K562 (cell line): Measurements from ENCODE around the gene C1QTNF5. TPM values are rescaled to one million over a fixed set of nuclear protein-coding genes. Genes with fewer than 3 reads are reported as not detected.

Experiments used
- ATAC-seq: fragments of 200-7000 bp; cut with Tn5 transposase; 3 replicates; pipeline ENCODE4 v1.9.1; 2020; ENCODE audit warnings: moderate library complexity
- BruUV-seq: library from RNA; stranded (reverse); fragments of 400-500 nt; replicated peaks from 2 replicates; lab custom pipeline; 2021; lab: Mats Ljungman, UMichigan
- CTCF ChIA-PET: fragments of 300-600 bp; formaldehyde crosslinking; extraction: SDS; loops from one replicate; lab custom pipeline; 2021; ENCODE audit warnings: low intra/inter-chr PET ratio; lab: Yijun Ruan, JAX
- POLR2A ChIA-PET: fragments of 300-600, 350-650 bp; sonication (Branson Sonifier 250); formaldehyde crosslinking; extraction: SDS; loops from one replicate; lab custom pipeline; 2021; ENCODE audit warnings: antibody characterized with exemption, inconsistent platforms; lab: Yijun Ruan, JAX
- DNase-seq, 4 experiments: peaks; one replicate each; pipeline versions ENCODE4 v3.0.0 to v3.0.0-alpha.2; 2011 to 2018; ENCODE audit warnings: low spot score in 3 of 4, mixed read lengths in 3 of 4; ENCODE audit errors: extremely low read depth in 1 of 4
- FAIRE-seq: peaks from 2 replicates; lab custom pipeline; 2011; peaks lifted over from hg19 to GRCh38; lab: Jason Lieb, UNC
- H2AFZ ChIP-seq: 2 replicates; pipeline ENCODE4 v1.6.0; 2011; ENCODE audit warnings: low read depth, low read length, control low read depth, inconsistent platforms
- H3K27ac ChIP-seq: fragments of 200-600 bp; 3 replicates; pipeline ENCODE4 v1.8.0; 2011; ENCODE audit warnings: low read depth, mild to moderate bottlenecking, control low read depth, inconsistent platforms, low read length, moderate library complexity, mixed read lengths; ENCODE audit errors: extremely low read depth
- H3K27me3 ChIP-seq, 2 experiments: fragments of 300-600 bp in 1 of 2; 2 replicates in 1 of 2; 3 replicates in 1 of 2; pipeline versions ENCODE4 v1.6.0 to v1.8.0; 2011; ENCODE audit warnings: inconsistent platforms in 2 of 2, low read length in 2 of 2, mild to moderate bottlenecking in 1 of 2, mixed read lengths in 1 of 2, moderate library complexity in 1 of 2; ENCODE audit not compliant: control insufficient read depth in 2 of 2, insufficient read depth in 2 of 2
- H3K36me3 ChIP-seq: fragments of 300-600 bp; 3 replicates; pipeline ENCODE4 v1.8.0; 2011; ENCODE audit warnings: mild to moderate bottlenecking, low read length, inconsistent platforms; ENCODE audit not compliant: control insufficient read depth, insufficient read depth
- H3K4me1 ChIP-seq, 2 experiments: fragments of 200-600 bp in 1 of 2; replicated peaks in 1 of 2; 2 replicates in 1 of 2; 3 replicates in 1 of 2; pipeline versions ENCODE4 v1.5.1 to v1.8.0; 2011; ENCODE audit warnings: inconsistent platforms in 2 of 2, low read length in 2 of 2, mild to moderate bottlenecking in 1 of 2, mixed read lengths in 1 of 2, moderate library complexity in 1 of 2; ENCODE audit not compliant: control insufficient read depth in 2 of 2, insufficient read depth in 2 of 2
- H3K4me2 ChIP-seq: 2 replicates; pipeline ENCODE4 v1.6.1; 2011; ENCODE audit warnings: low read length, control low read depth, inconsistent platforms, mixed read lengths; ENCODE audit not compliant: insufficient read depth
- H3K4me3 ChIP-seq: fragments of 200-600 bp; sonication (generic), shearing (Covaris generic); 2 replicates; pipeline ENCODE4 v1.5.1; 2016; ENCODE audit warnings: control low read depth, inconsistent platforms
- H3K79me2 ChIP-seq: fragments of 200-600 bp; 3 replicates; pipeline ENCODE4 v1.8.0; 2011; ENCODE audit warnings: low read length, inconsistent platforms; ENCODE audit not compliant: control insufficient read depth, insufficient read depth
- H3K9ac ChIP-seq, 2 experiments: 2 replicates each; pipeline versions ENCODE4 v1.6.0 to v1.6.1; 2011; ENCODE audit warnings: low read depth in 2 of 2, low read length in 2 of 2, control low read depth in 1 of 2, inconsistent platforms in 1 of 2, mild to moderate bottlenecking in 1 of 2, mixed read lengths in 1 of 2; ENCODE audit not compliant: insufficient read depth in 1 of 2
- H3K9me1 ChIP-seq: one replicate; pipeline ENCODE4 v1.6.0; 2011; ENCODE audit warnings: inconsistent platforms, mild to moderate bottlenecking, low read length, moderate library complexity; ENCODE audit not compliant: control insufficient read depth, insufficient read depth
- H3K9me3 ChIP-seq: replicated peaks from 2 replicates; pipeline ENCODE4 v1.5.1; 2011; ENCODE audit warnings: low read depth, low read length, inconsistent platforms; ENCODE audit not compliant: control insufficient read depth, insufficient read depth
- H4K20me1 ChIP-seq: replicated peaks from 2 replicates; pipeline ENCODE4 v1.6.1; 2011; ENCODE audit warnings: low read length, inconsistent platforms, mixed read lengths; ENCODE audit not compliant: control insufficient read depth, insufficient read depth
- CHD2 ChIP-seq: IDR thresholded peaks from 2 replicates; pipeline ENCODE4 v1.6.1; 2011; ENCODE audit warnings: low read depth, low read length
- DMBX1 ChIP-seq: fragments of 250-450 bp; sonication (Bioruptor Pico); IDR thresholded peaks from 2 replicates; pipeline ENCODE4 v1.8.0; 2022; ENCODE audit warnings: inconsistent platforms, mild to moderate bottlenecking, moderate library complexity, borderline replicate concordance
- KDM4B ChIP-seq, 2 experiments: fragments of 450-650 bp in 1 of 2; sonication (generic) in 1 of 2; IDR thresholded peaks; 2 replicates each; pipeline ENCODE4 v1.6.1; 2016 to 2017; ENCODE audit warnings: borderline replicate concordance in 2 of 2, antibody characterized with exemption in 1 of 2, low read depth in 1 of 2, mild to moderate bottlenecking in 1 of 2
- PYGO2 ChIP-seq: fragments of 450-650 bp; IDR thresholded peaks from 2 replicates; pipeline ENCODE4 v1.6.1; 2016; ENCODE audit warnings: mild to moderate bottlenecking, missing genetic modification characterization, moderate library complexity, missing compliant biosample characterization
- TBL1XR1 ChIP-seq, 2 experiments: IDR thresholded peaks; 2 replicates each; pipeline ENCODE4 v1.6.1; 2012; ENCODE audit warnings: improper control_type of control experiment in 2 of 2, low read length in 2 of 2, mild to moderate bottlenecking in 1 of 2
- WGBS: fragments of 100-300 bp; shearing (Covaris generic); methylation state at CpG from one replicate; pipeline ENCODE4 v1.1.6; 2016; ENCODE audit warnings: low coverage, mixed read lengths; ENCODE audit not compliant: insufficient coverage; ENCODE audit errors: missing lambda C conversion rate; 5-methylcytosine and 5-hydroxymethylcytosine counted together
- in situ Hi-C: fragments of 300-500 bp; cut with MboI; formaldehyde crosslinking; loops from 4 replicates; pipeline ENCODE4 v1.15.0; 2018; ENCODE audit warnings: inconsistent platforms, mixed read lengths
- intact Hi-C: fragments of 100-400 bp; cut with micrococcal nuclease; formaldehyde crosslinking; loops from 2 replicates; pipeline ENCODE4 v1.14.2; 2022
- polyA plus RNA-seq, 8 experiments: library from polyadenylated mRNA; depleted of rRNA in 4 of 8; stranded (reverse) in 5 of 8; unstranded in 3 of 8; fragments of >200 nt; fragmentation: Nextera tagmentation in 2 of 8; fragmentation: Illumina TruSeq in 1 of 8; extraction: Ambion mirVana in 2 of 8; extraction: Trizol in 1 of 8; gene quantifications; 2 replicates each; pipeline versions ENCODE4 v1.2.1 to v1.2.3, GENCODE V29; 2011 to 2014; ENCODE audit warnings: inconsistent platforms in 1 of 8, missing spikeins in 1 of 8
- total RNA-seq, 7 experiments: library from RNA; depleted of rRNA in 6 of 7; stranded (reverse); fragments of >200 nt in 6 of 7; fragmentation: Illumina TruSeq in 2 of 7; extraction: Trizol in 2 of 7; gene quantifications; 2 replicates each; pipeline versions ENCODE4 v1.2.1 to v1.2.3, GENCODE V29; 2011 to 2021; ENCODE audit warnings: low replicate concordance in 1 of 7
- TF ChIP-seq, protein P1 (sequence below): IDR thresholded peaks from 2 replicates; pipeline ENCODE4 v1.6.1; 2014; ENCODE audit warnings: antibody characterized with exemption
- TF ChIP-seq, protein P2 (sequence below): fragments of 450-650 bp; IDR thresholded peaks from 2 replicates; pipeline ENCODE4 v1.6.1; 2017; ENCODE audit warnings: antibody characterized with exemption, mild to moderate bottlenecking
- TF ChIP-seq, protein P3 (sequence below): sonication (generic); formaldehyde crosslinking; IDR thresholded peaks from 2 replicates; pipeline ENCODE4 v1.8.0; 2022; ENCODE audit warnings: mild to moderate bottlenecking, missing genetic modification reagents
- TF ChIP-seq, protein P4 (sequence below): fragments of 250-450 bp; sonication (Bioruptor Pico); IDR thresholded peaks from 2 replicates; pipeline ENCODE4 v1.5.0; 2021
- TF ChIP-seq, protein P5 (sequence below): fragments of 450-650 bp; IDR thresholded peaks from 2 replicates; pipeline ENCODE4 v1.6.1; 2016; ENCODE audit warnings: borderline replicate concordance
- TF ChIP-seq, protein P6 (sequence below): fragments of 450-650 bp; formaldehyde crosslinking; IDR thresholded peaks from 2 replicates; pipeline ENCODE4 v1.4.0; 2022; ENCODE audit warnings: mild to moderate bottlenecking, moderate library complexity

Gene C1QTNF5
- total and polyA plus RNA-seq, 9 of the 15 experiments (the other 6 are each of a cell fraction or from before 2014, with no cell fraction given): 0.07 to 0.76 (median 0.24) TPM; not detected in 1

DNA sequence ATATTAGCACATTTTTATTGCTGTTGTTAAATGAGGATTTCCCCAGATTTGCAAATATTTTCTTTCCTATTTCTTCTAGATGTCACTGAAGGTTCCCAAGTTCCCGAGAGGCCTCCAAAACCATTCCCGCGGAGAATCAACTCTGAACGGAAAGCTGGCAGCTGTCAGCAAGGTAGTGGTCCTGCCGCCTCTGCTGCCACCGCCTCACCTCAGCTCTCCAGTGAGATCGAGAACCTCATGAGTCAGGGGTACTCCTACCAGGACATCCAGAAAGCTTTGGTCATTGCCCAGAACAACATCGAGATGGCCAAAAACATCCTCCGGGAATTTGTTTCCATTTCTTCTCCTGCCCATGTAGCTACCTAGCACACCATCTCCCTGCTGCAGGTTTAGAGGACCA lies 41.3 kb downstream of the C1QTNF5 start:
- Histone ChIP-seq H3K4me3 (no peak overlapping the region), H3K9ac (0 out of 4 replicates have a peak overlapping the region, but pooled peaks of 1 of the 2 experiments have one; percentile 29), H3K36me3 (peaks cover 75% of the 10 kb centered on the region), H3K79me2 (no peaks in the 10 kb centered on the region), H3K27me3 (no peaks in the 10 kb centered on the region), H3K9me3 (no peaks in the 10 kb centered on the region), H3K9me1 (no peaks in the 10 kb centered on the region), H4K20me1 (no peaks in the 10 kb centered on the region), H2AFZ (no peak overlapping the region), H3K4me1 (no peaks in the 10 kb centered on the region), H3K4me2 (no peak overlapping the region), H3K27ac (no peak overlapping the region)
- in situ Hi-C loops (no loop called here), intact Hi-C loops (no loop called here)
- ChIA-PET CTCF (no interaction called here), POLR2A (interaction anchor here (0.8 to 2.5 kb wide), 3 partner anchors 11 to 205 kb away, joined by 3 to 17 read pairs (median 3); a partner anchor contains a TSS)
- FAIRE-seq: no peak
- no peak for ATAC-seq
- WGBS: 90% methylated on average over 9 of the region's 9 CpGs
- DNase-seq: no peak
- BruUV-seq: no TSS peak
- no peak for TF ChIP-seq CHD2
- TF ChIP-seq, protein P1, sequence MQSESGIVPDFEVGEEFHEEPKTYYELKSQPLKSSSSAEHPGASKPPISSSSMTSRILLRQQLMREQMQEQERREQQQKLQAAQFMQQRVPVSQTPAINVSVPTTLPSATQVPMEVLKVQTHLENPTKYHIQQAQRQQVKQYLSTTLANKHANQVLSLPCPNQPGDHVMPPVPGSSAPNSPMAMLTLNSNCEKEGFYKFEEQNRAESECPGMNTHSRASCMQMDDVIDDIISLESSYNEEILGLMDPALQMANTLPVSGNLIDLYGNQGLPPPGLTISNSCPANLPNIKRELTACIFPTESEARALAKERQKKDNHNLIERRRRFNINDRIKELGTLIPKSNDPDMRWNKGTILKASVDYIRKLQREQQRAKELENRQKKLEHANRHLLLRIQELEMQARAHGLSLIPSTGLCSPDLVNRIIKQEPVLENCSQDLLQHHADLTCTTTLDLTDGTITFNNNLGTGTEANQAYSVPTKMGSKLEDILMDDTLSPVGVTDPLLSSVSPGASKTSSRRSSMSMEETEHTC: no peak
- TF ChIP-seq, protein P2, sequence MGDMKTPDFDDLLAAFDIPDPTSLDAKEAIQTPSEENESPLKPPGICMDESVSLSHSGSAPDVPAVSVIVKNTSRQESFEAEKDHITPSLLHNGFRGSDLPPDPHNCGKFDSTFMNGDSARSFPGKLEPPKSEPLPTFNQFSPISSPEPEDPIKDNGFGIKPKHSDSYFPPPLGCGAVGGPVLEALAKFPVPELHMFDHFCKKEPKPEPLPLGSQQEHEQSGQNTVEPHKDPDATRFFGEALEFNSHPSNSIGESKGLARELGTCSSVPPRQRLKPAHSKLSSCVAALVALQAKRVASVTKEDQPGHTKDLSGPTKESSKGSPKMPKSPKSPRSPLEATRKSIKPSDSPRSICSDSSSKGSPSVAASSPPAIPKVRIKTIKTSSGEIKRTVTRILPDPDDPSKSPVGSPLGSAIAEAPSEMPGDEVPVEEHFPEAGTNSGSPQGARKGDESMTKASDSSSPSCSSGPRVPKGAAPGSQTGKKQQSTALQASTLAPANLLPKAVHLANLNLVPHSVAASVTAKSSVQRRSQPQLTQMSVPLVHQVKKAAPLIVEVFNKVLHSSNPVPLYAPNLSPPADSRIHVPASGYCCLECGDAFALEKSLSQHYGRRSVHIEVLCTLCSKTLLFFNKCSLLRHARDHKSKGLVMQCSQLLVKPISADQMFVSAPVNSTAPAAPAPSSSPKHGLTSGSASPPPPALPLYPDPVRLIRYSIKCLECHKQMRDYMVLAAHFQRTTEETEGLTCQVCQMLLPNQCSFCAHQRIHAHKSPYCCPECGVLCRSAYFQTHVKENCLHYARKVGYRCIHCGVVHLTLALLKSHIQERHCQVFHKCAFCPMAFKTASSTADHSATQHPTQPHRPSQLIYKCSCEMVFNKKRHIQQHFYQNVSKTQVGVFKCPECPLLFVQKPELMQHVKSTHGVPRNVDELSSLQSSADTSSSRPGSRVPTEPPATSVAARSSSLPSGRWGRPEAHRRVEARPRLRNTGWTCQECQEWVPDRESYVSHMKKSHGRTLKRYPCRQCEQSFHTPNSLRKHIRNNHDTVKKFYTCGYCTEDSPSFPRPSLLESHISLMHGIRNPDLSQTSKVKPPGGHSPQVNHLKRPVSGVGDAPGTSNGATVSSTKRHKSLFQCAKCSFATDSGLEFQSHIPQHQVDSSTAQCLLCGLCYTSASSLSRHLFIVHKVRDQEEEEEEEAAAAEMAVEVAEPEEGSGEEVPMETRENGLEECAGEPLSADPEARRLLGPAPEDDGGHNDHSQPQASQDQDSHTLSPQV: no peak
- TF ChIP-seq, protein P3, sequence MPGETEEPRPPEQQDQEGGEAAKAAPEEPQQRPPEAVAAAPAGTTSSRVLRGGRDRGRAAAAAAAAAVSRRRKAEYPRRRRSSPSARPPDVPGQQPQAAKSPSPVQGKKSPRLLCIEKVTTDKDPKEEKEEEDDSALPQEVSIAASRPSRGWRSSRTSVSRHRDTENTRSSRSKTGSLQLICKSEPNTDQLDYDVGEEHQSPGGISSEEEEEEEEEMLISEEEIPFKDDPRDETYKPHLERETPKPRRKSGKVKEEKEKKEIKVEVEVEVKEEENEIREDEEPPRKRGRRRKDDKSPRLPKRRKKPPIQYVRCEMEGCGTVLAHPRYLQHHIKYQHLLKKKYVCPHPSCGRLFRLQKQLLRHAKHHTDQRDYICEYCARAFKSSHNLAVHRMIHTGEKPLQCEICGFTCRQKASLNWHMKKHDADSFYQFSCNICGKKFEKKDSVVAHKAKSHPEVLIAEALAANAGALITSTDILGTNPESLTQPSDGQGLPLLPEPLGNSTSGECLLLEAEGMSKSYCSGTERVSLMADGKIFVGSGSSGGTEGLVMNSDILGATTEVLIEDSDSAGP (CRISPR knock-in tag): no peak
- TF ChIP-seq TBL1XR1 (IDR thresholded peaks at IDR 0.05; ENCODE audit: low read length in 2 of 2): no peak
- TF ChIP-seq, protein P4, sequence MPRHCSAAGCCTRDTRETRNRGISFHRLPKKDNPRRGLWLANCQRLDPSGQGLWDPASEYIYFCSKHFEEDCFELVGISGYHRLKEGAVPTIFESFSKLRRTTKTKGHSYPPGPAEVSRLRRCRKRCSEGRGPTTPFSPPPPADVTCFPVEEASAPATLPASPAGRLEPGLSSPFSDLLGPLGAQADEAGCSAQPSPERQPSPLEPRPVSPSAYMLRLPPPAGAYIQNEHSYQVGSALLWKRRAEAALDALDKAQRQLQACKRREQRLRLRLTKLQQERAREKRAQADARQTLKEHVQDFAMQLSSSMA: no peak
- no peak for TF ChIP-seq KDM4B (IDR thresholded peaks at IDR 0.05; ENCODE audit: borderline replicate concordance in 2 of 2, low read depth in 1 of 2)
- TF ChIP-seq PYGO2 (tag): no peak
- TF ChIP-seq, protein P5, sequence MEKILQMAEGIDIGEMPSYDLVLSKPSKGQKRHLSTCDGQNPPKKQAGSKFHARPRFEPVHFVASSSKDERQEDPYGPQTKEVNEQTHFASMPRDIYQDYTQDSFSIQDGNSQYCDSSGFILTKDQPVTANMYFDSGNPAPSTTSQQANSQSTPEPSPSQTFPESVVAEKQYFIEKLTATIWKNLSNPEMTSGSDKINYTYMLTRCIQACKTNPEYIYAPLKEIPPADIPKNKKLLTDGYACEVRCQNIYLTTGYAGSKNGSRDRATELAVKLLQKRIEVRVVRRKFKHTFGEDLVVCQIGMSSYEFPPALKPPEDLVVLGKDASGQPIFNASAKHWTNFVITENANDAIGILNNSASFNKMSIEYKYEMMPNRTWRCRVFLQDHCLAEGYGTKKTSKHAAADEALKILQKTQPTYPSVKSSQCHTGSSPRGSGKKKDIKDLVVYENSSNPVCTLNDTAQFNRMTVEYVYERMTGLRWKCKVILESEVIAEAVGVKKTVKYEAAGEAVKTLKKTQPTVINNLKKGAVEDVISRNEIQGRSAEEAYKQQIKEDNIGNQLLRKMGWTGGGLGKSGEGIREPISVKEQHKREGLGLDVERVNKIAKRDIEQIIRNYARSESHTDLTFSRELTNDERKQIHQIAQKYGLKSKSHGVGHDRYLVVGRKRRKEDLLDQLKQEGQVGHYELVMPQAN: no peak
- TF ChIP-seq, protein P6, sequence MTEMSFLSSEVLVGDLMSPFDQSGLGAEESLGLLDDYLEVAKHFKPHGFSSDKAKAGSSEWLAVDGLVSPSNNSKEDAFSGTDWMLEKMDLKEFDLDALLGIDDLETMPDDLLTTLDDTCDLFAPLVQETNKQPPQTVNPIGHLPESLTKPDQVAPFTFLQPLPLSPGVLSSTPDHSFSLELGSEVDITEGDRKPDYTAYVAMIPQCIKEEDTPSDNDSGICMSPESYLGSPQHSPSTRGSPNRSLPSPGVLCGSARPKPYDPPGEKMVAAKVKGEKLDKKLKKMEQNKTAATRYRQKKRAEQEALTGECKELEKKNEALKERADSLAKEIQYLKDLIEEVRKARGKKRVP (CRISPR knock-in tag): no peak
- TF ChIP-seq DMBX1: no peak
